Measurements from ENCODE around the gene NEK6.
A peak's percentile ranks its signal among the peaks of the same experiment; 100 is the strongest.

The NEK6 gene

GRCh38 chr9:124220946-124221451 is 36.8 kb upstream of the NEK6 start:
- Histone ChIP-seq H3K27ac (no peak overlapping the region), H3K27me3 (replicated peaks) (no peaks in the 10 kb centered on the region), H3K4me3 (ENCODE audit: low read depth, low read length) (no peak overlapping the region), H3K36me3 (replicated peaks) (no peaks in the 10 kb centered on the region)
- no peak for TF ChIP-seq CTCF (IDR thresholded peaks at IDR 0.05; ENCODE audit: low read depth, low read length, missing control alignments)
- peak; percentile 28 for DNase-seq
- in situ Hi-C loops (cut with HindIII; ENCODE audit: low pct_ligation_motif_present, low sequenced_read_pairs) = no loop called here

GRCh38 chr9:124221676-124222075 is 36.1 kb upstream of the NEK6 start:
- H3K27ac ChIP-seq = no peak overlapping the region
- TF ChIP-seq CTCF (IDR thresholded peaks at IDR 0.05; ENCODE audit: low read depth, low read length, missing control alignments) = no peak
- H3K36me3 ChIP-seq (replicated peaks) = no peaks in the 10 kb centered on the region
- DNase-seq = no peak
- in situ Hi-C loops (cut with HindIII; ENCODE audit: low pct_ligation_motif_present, low sequenced_read_pairs) = no loop called here
- no peak overlapping the region for H3K4me3 ChIP-seq (ENCODE audit: low read depth, low read length)
- H3K27me3 ChIP-seq (replicated peaks) = no peaks in the 10 kb centered on the region

- H3K27ac ChIP-seq = no peak overlapping the region
- no peak for TF ChIP-seq CTCF (IDR thresholded peaks at IDR 0.05; ENCODE audit: low read depth, low read length, missing control alignments)
- in situ Hi-C loops (cut with HindIII; ENCODE audit: low pct_ligation_motif_present, low sequenced_read_pairs) = no loop called here
Measured at GRCh38 chr9:124222109-124222508, 35.6 kb upstream of the NEK6 start.

GRCh38 chr9:124222918-124223720 is 34.6 kb upstream of the NEK6 start:
- Histone ChIP-seq H3K4me3 (ENCODE audit: low read depth, low read length) (no peak overlapping the region), H3K27ac (no peak overlapping the region), H3K36me3 (replicated peaks) (no peaks in the 10 kb centered on the region), H3K27me3 (replicated peaks) (no peaks in the 10 kb centered on the region)
- DNase-seq = no peak
- in situ Hi-C loops (cut with HindIII; ENCODE audit: low pct_ligation_motif_present, low sequenced_read_pairs) = no loop called here
- no peak for TF ChIP-seq CTCF (IDR thresholded peaks at IDR 0.05; ENCODE audit: low read depth, low read length, missing control alignments)

More at GRCh38 chr9:124222109-124222508, 35.6 kb upstream of the NEK6 start:
- Histone ChIP-seq H3K36me3 (replicated peaks) (no peaks in the 10 kb centered on the region), H3K4me3 (ENCODE audit: low read depth, low read length) (no peak overlapping the region), H3K27me3 (replicated peaks) (no peaks in the 10 kb centered on the region)
- no peak for DNase-seq

GRCh38 chr9:124225945-124226344 is 31.8 kb upstream of the NEK6 start:
- Histone ChIP-seq H3K4me3 (ENCODE audit: low read depth, low read length) (no peak overlapping the region), H3K27me3 (replicated peaks) (no peaks in the 10 kb centered on the region), H3K27ac (no peak overlapping the region), H3K36me3 (replicated peaks) (no peaks in the 10 kb centered on the region)
- in situ Hi-C loops (cut with HindIII; ENCODE audit: low pct_ligation_motif_present, low sequenced_read_pairs) = no loop called here
- no peak for DNase-seq
- TF ChIP-seq CTCF (IDR thresholded peaks at IDR 0.05; ENCODE audit: low read depth, low read length, missing control alignments) = no peak

Measured in brain microvascular endothelial cell (primary cell).